NB4 (cell line): ENCODE data around the gene CRLF2.
"Not testable (repeated sequence)": the region's sequence is repeated elsewhere in the genome, so short reads cannot be mapped to it uniquely, and the experiment has no call there.

Experiments
- DNase-seq: peaks from one replicate; pipeline ENCODE4 v3.0.0; 2010; ENCODE audit warnings: low read depth
- H3K4me3 ChIP-seq: one replicate; pipeline ENCODE4 v1.5.1; 2011; ENCODE audit warnings: mild to moderate bottlenecking, low read depth, low read length, moderate library complexity
- MYC ChIP-seq: IDR thresholded peaks from 2 replicates; pipeline ENCODE4 v1.6.1; 2011; ENCODE audit warnings: low read depth, low read length
- POLR2A ChIP-seq: IDR thresholded peaks from 2 replicates; pipeline ENCODE4 v1.6.1; 2011; ENCODE audit warnings: mild to moderate bottlenecking; ENCODE audit not compliant: insufficient read length; ENCODE audit errors: extremely low read depth
- TF ChIP-seq, protein P1 (sequence below): IDR thresholded peaks from one replicate; pipeline ENCODE4 v1.5.1; 2012; ENCODE audit warnings: low read depth, low read length
- TF ChIP-seq, protein P2 (sequence below): IDR thresholded peaks from 2 replicates; pipeline ENCODE4 v1.6.1; 2011; ENCODE audit warnings: low read depth, low read length

Gene CRLF2

DNA sequence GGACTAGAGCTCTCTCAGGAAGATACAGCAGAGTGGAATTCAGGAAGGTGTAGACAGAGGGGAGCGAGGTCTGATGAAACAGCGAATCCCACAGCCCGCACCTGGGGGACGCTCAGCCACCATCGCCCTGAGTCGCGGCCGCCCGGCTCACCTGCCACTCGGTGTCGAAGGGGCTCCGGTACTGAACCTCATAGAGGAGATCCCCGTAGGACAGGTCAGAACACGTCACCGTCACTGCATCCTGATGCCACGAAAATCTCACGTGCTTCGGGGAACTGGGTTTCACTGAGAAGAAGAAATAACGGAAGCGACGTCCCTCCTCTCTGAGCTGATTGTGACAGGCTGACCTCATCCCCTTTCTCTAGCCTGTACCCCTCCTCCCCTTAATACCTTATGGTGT is 10.2 kb downstream of the CRLF2 start:
- TF ChIP-seq, protein P1, sequence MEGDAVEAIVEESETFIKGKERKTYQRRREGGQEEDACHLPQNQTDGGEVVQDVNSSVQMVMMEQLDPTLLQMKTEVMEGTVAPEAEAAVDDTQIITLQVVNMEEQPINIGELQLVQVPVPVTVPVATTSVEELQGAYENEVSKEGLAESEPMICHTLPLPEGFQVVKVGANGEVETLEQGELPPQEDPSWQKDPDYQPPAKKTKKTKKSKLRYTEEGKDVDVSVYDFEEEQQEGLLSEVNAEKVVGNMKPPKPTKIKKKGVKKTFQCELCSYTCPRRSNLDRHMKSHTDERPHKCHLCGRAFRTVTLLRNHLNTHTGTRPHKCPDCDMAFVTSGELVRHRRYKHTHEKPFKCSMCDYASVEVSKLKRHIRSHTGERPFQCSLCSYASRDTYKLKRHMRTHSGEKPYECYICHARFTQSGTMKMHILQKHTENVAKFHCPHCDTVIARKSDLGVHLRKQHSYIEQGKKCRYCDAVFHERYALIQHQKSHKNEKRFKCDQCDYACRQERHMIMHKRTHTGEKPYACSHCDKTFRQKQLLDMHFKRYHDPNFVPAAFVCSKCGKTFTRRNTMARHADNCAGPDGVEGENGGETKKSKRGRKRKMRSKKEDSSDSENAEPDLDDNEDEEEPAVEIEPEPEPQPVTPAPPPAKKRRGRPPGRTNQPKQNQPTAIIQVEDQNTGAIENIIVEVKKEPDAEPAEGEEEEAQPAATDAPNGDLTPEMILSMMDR = no peak
- TF ChIP-seq MYC (no peak), POLR2A (no peak)
- TF ChIP-seq, protein P2, sequence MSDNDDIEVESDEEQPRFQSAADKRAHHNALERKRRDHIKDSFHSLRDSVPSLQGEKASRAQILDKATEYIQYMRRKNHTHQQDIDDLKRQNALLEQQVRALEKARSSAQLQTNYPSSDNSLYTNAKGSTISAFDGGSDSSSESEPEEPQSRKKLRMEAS = no peak
- DNase-seq = no peak
- no peak overlapping the region for H3K4me3 ChIP-seq

DNA sequence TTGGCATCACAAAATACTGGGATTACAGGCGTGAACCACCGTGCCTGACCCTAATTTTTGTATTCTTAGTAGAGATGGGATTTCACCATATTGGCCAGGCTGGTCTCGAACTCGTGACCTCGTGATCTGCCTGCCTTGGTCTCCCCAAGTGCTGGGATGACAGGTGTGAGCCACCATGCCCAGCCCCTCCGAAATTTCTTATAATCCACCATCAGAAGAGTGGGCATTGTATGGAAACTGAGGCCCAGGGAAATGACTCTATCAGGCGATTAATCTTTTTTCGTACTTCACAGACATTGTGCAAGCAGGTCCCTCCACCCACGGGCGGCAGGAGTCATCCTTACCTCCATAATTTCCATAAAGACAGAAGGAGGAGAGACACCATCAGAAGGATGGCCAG is 16.0 kb downstream of the CRLF2 start:
- DNase-seq = no peak
- TF ChIP-seq, protein P1 = no peak
- TF ChIP-seq POLR2A (no peak), MYC (no peak)
- TF ChIP-seq, protein P2 = no peak
- H3K4me3 ChIP-seq = no peak overlapping the region

DNA sequence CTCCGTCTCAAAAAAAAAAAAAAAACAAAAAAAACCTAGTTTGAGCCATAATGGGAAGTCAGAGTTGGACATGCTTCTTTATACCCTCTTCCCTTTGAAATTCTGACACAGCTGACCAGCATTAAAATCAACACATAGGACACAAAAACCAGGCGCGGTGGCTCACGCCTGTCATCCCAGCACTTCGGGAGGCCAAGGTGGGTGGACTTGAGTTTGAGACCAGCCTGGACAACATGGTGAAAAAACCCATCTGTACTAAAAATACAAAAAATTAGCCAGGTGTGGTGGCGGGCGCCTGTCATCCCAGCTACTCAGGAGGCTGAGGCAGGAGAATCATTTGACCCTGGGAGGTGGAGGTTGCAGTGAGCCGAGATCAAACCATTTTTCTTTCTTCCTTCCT is 20.3 kb downstream of the CRLF2 start:
- H3K4me3 ChIP-seq, DNase-seq: not testable (repeated sequence)

DNA sequence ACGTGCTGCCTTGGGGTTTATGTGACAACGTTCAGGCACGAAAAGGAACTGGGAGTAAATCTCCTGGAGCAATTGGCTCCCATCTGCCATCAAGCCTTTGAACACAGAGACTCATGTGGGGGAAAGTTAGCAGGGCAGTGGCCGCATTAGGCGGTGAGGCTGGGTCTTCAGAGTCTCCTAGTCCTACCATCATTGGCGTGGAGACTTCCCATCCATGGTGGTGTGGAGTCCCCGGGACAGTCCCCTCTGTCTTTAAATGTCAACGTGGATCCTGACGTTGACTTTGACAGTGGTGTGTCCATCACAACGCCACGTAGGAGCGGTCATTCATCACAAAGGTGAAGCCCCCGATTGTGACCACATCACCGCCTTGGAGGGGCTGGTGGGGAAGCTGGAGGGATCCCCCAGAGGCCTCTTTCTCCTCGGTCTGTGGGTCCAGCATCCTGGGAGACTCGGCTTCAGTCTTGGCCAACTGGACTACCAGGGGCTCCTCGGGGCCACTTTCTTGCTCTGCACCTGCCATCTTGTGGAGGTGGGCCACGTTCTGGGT is 21.8 kb downstream of the CRLF2 start:
- no peak overlapping the region for H3K4me3 ChIP-seq
- DNase-seq = no peak
- TF ChIP-seq MYC (no peak), POLR2A (no peak)
- TF ChIP-seq, protein P1 = no peak
- TF ChIP-seq, protein P2 = no peak

DNA sequence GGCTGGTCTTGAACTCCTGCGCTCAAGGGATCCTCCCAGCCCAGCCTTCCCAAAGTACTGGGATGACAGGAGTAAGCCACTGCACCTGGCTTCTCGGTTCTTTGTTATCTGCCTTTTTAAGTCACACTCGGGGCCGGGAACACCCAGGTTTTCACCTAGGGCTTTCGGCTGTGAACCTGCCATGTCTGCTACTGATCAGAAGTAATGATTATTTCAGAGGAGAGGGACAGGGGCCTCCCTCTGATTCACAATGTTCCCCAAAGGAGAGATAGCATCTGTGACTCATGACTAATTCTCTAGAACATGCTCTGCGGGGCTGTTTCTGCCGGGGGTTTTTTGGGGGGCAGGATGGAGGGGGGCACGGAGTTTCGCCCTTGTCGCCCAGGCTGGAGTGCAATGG is 26.9 kb downstream of the CRLF2 start:
- H3K4me3 ChIP-seq = no peak overlapping the region
- TF ChIP-seq, protein P1 = no peak
- TF ChIP-seq, protein P2 = no peak
- TF ChIP-seq POLR2A (no peak), MYC (no peak)
- no peak for DNase-seq

DNA sequence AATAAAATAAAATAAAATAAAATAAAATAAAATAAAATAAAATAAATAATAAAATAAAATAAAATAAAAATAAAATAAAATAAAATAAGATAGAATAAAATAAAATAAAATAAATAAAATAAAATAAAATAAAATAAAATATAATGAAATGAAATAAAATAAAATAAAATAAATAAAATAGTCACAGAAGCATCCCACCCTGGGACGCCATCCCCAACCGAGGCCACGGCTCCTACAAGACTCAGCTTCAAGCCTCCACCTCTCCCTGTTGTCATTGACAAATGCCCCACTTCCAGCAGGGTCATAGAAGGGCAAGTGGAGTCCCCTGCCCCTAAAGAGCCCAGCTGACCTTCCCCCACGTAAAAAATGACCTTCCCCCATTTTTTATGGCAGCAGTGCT is 30.2 kb downstream of the CRLF2 start:
- no peak overlapping the region for H3K4me3 ChIP-seq
- TF ChIP-seq MYC = no peak
- TF ChIP-seq, protein P2 = no peak
- TF ChIP-seq POLR2A = no peak
- TF ChIP-seq, protein P1 = no peak
- no peak for DNase-seq

DNA sequence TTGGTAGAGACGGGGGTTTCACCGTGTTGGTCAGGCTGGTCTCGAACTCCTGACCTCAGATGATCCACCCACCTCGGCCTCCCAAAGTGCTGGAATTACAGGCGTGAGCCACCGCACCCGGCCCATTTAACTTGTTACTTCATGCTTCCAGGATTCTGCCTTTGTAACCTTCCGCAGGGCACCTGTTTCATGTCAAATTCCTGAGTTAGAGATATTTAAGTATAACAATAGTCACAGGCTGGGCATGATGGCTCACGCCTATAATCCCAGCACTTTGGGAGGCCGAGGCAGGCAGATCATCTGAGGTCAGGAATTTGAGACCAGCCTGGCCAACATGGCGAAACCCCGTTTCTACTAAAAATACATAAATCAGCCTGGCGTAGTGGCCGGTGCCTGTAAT is 30.8 kb downstream of the CRLF2 start:
- DNase-seq, H3K4me3 ChIP-seq: not testable (repeated sequence)
